Measurements from ENCODE around the gene CABLES1.

DNA sequence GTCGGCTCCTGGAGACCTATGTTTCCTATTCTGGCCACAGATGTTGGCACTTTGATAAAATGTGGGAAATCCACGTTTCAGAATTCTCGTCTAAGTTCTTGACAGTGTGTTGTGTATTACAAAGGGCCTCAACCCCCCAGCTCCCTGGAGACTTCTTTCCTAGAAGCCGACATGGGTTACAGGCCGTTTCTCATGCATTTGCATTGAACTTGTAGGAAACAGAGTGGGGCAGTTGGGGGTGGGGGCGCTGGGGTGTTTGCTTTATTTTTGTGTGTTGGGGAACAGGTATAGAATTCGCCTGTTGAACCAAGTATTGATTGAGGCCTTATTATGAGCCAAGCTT is 104.0 kb downstream of the CABLES1 start:
- no peak for TF ChIP-seq POLR2A (IDR thresholded peaks at IDR 0.05)
- TF ChIP-seq, protein P1, sequence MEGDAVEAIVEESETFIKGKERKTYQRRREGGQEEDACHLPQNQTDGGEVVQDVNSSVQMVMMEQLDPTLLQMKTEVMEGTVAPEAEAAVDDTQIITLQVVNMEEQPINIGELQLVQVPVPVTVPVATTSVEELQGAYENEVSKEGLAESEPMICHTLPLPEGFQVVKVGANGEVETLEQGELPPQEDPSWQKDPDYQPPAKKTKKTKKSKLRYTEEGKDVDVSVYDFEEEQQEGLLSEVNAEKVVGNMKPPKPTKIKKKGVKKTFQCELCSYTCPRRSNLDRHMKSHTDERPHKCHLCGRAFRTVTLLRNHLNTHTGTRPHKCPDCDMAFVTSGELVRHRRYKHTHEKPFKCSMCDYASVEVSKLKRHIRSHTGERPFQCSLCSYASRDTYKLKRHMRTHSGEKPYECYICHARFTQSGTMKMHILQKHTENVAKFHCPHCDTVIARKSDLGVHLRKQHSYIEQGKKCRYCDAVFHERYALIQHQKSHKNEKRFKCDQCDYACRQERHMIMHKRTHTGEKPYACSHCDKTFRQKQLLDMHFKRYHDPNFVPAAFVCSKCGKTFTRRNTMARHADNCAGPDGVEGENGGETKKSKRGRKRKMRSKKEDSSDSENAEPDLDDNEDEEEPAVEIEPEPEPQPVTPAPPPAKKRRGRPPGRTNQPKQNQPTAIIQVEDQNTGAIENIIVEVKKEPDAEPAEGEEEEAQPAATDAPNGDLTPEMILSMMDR (IDR thresholded peaks at IDR 0.05), result no peak
